ENCODE results near the gene SELENOT.

DNA sequence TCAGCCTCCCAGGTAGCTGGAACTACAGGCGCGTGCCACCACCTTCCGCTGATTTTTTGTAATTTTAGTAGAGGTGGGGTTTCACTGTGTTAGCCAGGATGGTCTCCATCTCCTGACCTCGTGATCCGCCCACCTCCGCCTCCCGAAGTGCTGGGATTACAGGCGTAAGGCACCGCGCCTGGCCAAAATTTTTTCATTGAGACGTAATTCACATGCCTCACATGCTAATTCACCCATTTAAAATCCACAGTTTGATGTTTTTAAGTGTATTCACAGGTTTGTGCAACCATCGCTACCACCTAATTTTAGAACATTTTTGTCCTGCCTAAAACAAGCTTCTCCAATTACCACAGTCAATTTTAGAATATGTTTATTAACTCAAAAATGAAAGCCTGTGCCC lies 37.1 kb downstream of the SELENOT start:
- TF ChIP-seq, protein P1, sequence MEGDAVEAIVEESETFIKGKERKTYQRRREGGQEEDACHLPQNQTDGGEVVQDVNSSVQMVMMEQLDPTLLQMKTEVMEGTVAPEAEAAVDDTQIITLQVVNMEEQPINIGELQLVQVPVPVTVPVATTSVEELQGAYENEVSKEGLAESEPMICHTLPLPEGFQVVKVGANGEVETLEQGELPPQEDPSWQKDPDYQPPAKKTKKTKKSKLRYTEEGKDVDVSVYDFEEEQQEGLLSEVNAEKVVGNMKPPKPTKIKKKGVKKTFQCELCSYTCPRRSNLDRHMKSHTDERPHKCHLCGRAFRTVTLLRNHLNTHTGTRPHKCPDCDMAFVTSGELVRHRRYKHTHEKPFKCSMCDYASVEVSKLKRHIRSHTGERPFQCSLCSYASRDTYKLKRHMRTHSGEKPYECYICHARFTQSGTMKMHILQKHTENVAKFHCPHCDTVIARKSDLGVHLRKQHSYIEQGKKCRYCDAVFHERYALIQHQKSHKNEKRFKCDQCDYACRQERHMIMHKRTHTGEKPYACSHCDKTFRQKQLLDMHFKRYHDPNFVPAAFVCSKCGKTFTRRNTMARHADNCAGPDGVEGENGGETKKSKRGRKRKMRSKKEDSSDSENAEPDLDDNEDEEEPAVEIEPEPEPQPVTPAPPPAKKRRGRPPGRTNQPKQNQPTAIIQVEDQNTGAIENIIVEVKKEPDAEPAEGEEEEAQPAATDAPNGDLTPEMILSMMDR (IDR thresholded peaks at IDR 0.05; ENCODE audit: poor library complexity, severe bottlenecking): no peak
- TF ChIP-seq POLR2AphosphoS5 (IDR thresholded peaks at IDR 0.05): no peak
- TF ChIP-seq RAD21 (conservative IDR thresholded peaks at IDR 0.05): no peak
- TF ChIP-seq, protein P2, sequence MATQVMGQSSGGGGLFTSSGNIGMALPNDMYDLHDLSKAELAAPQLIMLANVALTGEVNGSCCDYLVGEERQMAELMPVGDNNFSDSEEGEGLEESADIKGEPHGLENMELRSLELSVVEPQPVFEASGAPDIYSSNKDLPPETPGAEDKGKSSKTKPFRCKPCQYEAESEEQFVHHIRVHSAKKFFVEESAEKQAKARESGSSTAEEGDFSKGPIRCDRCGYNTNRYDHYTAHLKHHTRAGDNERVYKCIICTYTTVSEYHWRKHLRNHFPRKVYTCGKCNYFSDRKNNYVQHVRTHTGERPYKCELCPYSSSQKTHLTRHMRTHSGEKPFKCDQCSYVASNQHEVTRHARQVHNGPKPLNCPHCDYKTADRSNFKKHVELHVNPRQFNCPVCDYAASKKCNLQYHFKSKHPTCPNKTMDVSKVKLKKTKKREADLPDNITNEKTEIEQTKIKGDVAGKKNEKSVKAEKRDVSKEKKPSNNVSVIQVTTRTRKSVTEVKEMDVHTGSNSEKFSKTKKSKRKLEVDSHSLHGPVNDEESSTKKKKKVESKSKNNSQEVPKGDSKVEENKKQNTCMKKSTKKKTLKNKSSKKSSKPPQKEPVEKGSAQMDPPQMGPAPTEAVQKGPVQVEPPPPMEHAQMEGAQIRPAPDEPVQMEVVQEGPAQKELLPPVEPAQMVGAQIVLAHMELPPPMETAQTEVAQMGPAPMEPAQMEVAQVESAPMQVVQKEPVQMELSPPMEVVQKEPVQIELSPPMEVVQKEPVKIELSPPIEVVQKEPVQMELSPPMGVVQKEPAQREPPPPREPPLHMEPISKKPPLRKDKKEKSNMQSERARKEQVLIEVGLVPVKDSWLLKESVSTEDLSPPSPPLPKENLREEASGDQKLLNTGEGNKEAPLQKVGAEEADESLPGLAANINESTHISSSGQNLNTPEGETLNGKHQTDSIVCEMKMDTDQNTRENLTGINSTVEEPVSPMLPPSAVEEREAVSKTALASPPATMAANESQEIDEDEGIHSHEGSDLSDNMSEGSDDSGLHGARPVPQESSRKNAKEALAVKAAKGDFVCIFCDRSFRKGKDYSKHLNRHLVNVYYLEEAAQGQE (IDR thresholded peaks at IDR 0.05; ENCODE audit: borderline replicate concordance): no peak
- no peak for TF ChIP-seq EP300 (conservative IDR thresholded peaks at IDR 0.05; ENCODE audit: poor library complexity, severe bottlenecking)
- TF ChIP-seq TAF1 (IDR thresholded peaks at IDR 0.05; ENCODE audit: low read depth): no peak
- no peak for TF ChIP-seq EZH2 (IDR thresholded peaks at IDR 0.05; ENCODE audit: borderline replicate concordance, insufficient read depth, low read length, poor library complexity, severe bottlenecking)
- no peak for TF ChIP-seq SMC3 (conservative IDR thresholded peaks at IDR 0.05; ENCODE audit: poor library complexity)
- TF ChIP-seq MXI1 (conservative IDR thresholded peaks at IDR 0.05; ENCODE audit: poor library complexity, severe bottlenecking): no peak

Measured in neural cell (in vitro differentiated cells).